Measurements from ENCODE around the gene LRP1B. TPM values are rescaled to one million over a fixed set of nuclear protein-coding genes. Genes with fewer than 3 reads are reported as not detected.

LRP1B gene
- total and polyA plus RNA-seq, 2 donors from 2014 or later: 0.69 to 1.2 TPM

- Histone ChIP-seq H3K4me3 (ENCODE audit: low read length in 3 of 3) (no peak overlapping the region), H3K27me3 (ENCODE audit: control insufficient read depth, insufficient read depth, low read length) (no peaks in the 10 kb centered on the region), H3K9me3 (ENCODE audit: control insufficient read depth in 2 of 3, insufficient read depth in 1 of 3, low read length in 3 of 3) (no peaks in the 10 kb centered on the region), H3K27ac (ENCODE audit: low read depth in 2 of 2, low read length in 2 of 2) (no peak overlapping the region), H3K36me3 (ENCODE audit: control insufficient read depth in 2 of 3, insufficient read depth in 3 of 3, low read length in 3 of 3) (no peaks in the 10 kb centered on the region), H3K4me1 (ENCODE audit: control insufficient read depth in 2 of 3, insufficient read depth in 2 of 3, low read depth in 1 of 3, low read length in 3 of 3) (no peaks in the 10 kb centered on the region), H3K9ac (ENCODE audit: low read length in 3 of 3) (no peak overlapping the region)
- FAIRE-seq (no peak), DNase-seq (no peak)
- no peak for TF ChIP-seq CTCF (IDR thresholded peaks at IDR 0.05; ENCODE audit: borderline replicate concordance, extremely low read depth, insufficient read depth)
- intact Hi-C loops (cut with DNase I): no loop called here
Measured at GRCh38 chr2:140601342-140601741, 1529.5 kb downstream of the LRP1B start.

- Histone ChIP-seq H3K9me3 (ENCODE audit: control insufficient read depth in 2 of 3, insufficient read depth in 1 of 3, low read length in 3 of 3) (no peaks in the 10 kb centered on the region), H3K36me3 (ENCODE audit: control insufficient read depth in 2 of 3, insufficient read depth in 3 of 3, low read length in 3 of 3) (no peaks in the 10 kb centered on the region)
Measured at GRCh38 chr2:140600116-140600515, 1530.7 kb downstream of the LRP1B start.

GRCh38 chr2:140597836-140598235, 1533.0 kb downstream of the LRP1B start:
- Histone ChIP-seq H3K36me3 (ENCODE audit: control insufficient read depth in 2 of 3, insufficient read depth in 3 of 3, low read length in 3 of 3) (no peaks in the 10 kb centered on the region), H3K27me3 (ENCODE audit: control insufficient read depth, insufficient read depth, low read length) (no peaks in the 10 kb centered on the region), H3K27ac (ENCODE audit: low read depth in 2 of 2, low read length in 2 of 2) (no peak overlapping the region), H3K4me1 (ENCODE audit: control insufficient read depth in 2 of 3, insufficient read depth in 2 of 3, low read depth in 1 of 3, low read length in 3 of 3) (no peaks in the 10 kb centered on the region), H3K9ac (ENCODE audit: low read length in 3 of 3) (no peak overlapping the region), H3K4me3 (ENCODE audit: low read length in 3 of 3) (no peak overlapping the region), H3K9me3 (ENCODE audit: control insufficient read depth in 2 of 3, insufficient read depth in 1 of 3, low read length in 3 of 3) (no peaks in the 10 kb centered on the region)
- intact Hi-C loops (cut with DNase I): no loop called here
- FAIRE-seq: no peak
- DNase-seq: no peak
- TF ChIP-seq CTCF (IDR thresholded peaks at IDR 0.05; ENCODE audit: borderline replicate concordance, extremely low read depth, insufficient read depth): no peak

More at GRCh38 chr2:140600116-140600515, 1530.7 kb downstream of the LRP1B start:
- FAIRE-seq: no peak
- H3K4me1 ChIP-seq (ENCODE audit: control insufficient read depth in 2 of 3, insufficient read depth in 2 of 3, low read depth in 1 of 3, low read length in 3 of 3): no peaks in the 10 kb centered on the region
- intact Hi-C loops (cut with DNase I): no loop called here
- H3K27ac ChIP-seq (ENCODE audit: low read depth in 2 of 2, low read length in 2 of 2): no peak overlapping the region
- no peak for TF ChIP-seq CTCF (IDR thresholded peaks at IDR 0.05; ENCODE audit: borderline replicate concordance, extremely low read depth, insufficient read depth)
- DNase-seq: no peak
- no peak overlapping the region for H3K4me3 ChIP-seq (ENCODE audit: low read length in 3 of 3)
- no peaks in the 10 kb centered on the region for H3K27me3 ChIP-seq (ENCODE audit: control insufficient read depth, insufficient read depth, low read length)
- H3K9ac ChIP-seq (ENCODE audit: low read length in 3 of 3): no peak overlapping the region

- no peak for TF ChIP-seq CTCF (IDR thresholded peaks at IDR 0.05; ENCODE audit: borderline replicate concordance, extremely low read depth, insufficient read depth)
- no peaks in the 10 kb centered on the region for H3K27me3 ChIP-seq (ENCODE audit: control insufficient read depth, insufficient read depth, low read length)
- H3K27ac ChIP-seq (ENCODE audit: low read depth in 2 of 2, low read length in 2 of 2): no peak overlapping the region
- H3K9ac ChIP-seq (ENCODE audit: low read length in 3 of 3): no peak overlapping the region
- no peaks in the 10 kb centered on the region for H3K4me1 ChIP-seq (ENCODE audit: control insufficient read depth in 2 of 3, insufficient read depth in 2 of 3, low read depth in 1 of 3, low read length in 3 of 3)
- FAIRE-seq (no peak), DNase-seq (no peak)
- intact Hi-C loops (cut with DNase I): no loop called here
- H3K4me3 ChIP-seq (ENCODE audit: low read length in 3 of 3): no peak overlapping the region
- no peaks in the 10 kb centered on the region for H3K36me3 ChIP-seq (ENCODE audit: control insufficient read depth in 2 of 3, insufficient read depth in 3 of 3, low read length in 3 of 3)
- no peaks in the 10 kb centered on the region for H3K9me3 ChIP-seq (ENCODE audit: control insufficient read depth in 2 of 3, insufficient read depth in 1 of 3, low read length in 3 of 3)
Measured at GRCh38 chr2:140597205-140597604, 1533.6 kb downstream of the LRP1B start.
